HCT116 (cell line): Measurements from ENCODE around the gene RPL41. TPM values are rescaled to one million over a fixed set of nuclear protein-coding genes. Genes with fewer than 3 reads are reported as not detected.

ENCODE experiments used
- ATAC-seq: fragments of 200-7000 bp; cut with Tn5 transposase; 2 replicates; pipeline ENCODE4 v1.9.1; 2020; ENCODE audit warnings: mild to moderate bottlenecking, moderate library complexity
- BruUV-seq: library from RNA; stranded (reverse); fragments of 400-500 nt; replicated peaks from 2 replicates; lab custom pipeline; 2021; lab: Mats Ljungman, UMichigan
- CTCF ChIA-PET: fragments of 300-600 bp; sonication (Branson Sonifier 250); formaldehyde crosslinking; loops from one replicate; lab custom pipeline; 2021; ENCODE audit warnings: antibody characterized with exemption; lab: Charles Lee
- POLR2A ChIA-PET: fragments of 300-600, 350-600 bp; sonication (Branson Sonifier 250); formaldehyde crosslinking; loops from one replicate; lab custom pipeline; 2021; ENCODE audit warnings: antibody characterized with exemption; lab: Charles Lee
- RAD21 ChIA-PET, 2 experiments: fragments of 300-600 bp; sonication (Branson Sonifier 250); formaldehyde crosslinking; loops; one replicate each; lab custom pipeline; 2023; ENCODE audit warnings: low total read pairs in 2 of 2; ENCODE audit not compliant: uncharacterized antibody in 2 of 2, unreplicated experiment in 2 of 2, low non-redundant PET in 1 of 2; lab: Charles Lee
- DNase-seq: peaks from one replicate; pipeline ENCODE4 v3.0.0-alpha.2; 2010; ENCODE audit warnings: low read depth, low spot score
- H2AFZ ChIP-seq: fragments of 200-600 bp; shearing (Covaris generic), sonication (generic); 2 replicates; pipeline ENCODE4 v1.6.1; 2017; ENCODE audit warnings: low read depth, mixed run types, mixed read lengths, antibody characterized with exemption, low read length; ENCODE audit not compliant: poor library complexity, severe bottlenecking
- H3K27ac ChIP-seq: 2 replicates; pipeline ENCODE4 v1.5.1; 2012; ENCODE audit warnings: low read depth, low read length
- H3K27me3 ChIP-seq: fragments of 200-600 bp; sonication (generic); 2 replicates; pipeline ENCODE4 v1.6.1; 2016; ENCODE audit warnings: mixed run types, low read length, mixed read lengths; ENCODE audit not compliant: insufficient read depth
- H3K36me3 ChIP-seq, 2 experiments: fragments of 200-500 bp in 1 of 2; fragments of 200-600 bp in 1 of 2; sonication (Bioruptor generic) in 1 of 2; sonication (generic) in 1 of 2; 2 replicates each; pipeline versions ENCODE4 v1.5.1 to v1.6.1; 2014 to 2016; ENCODE audit warnings: low read length in 2 of 2, inconsistent platforms in 1 of 2, mixed read lengths in 1 of 2, mixed run types in 1 of 2; ENCODE audit not compliant: insufficient read depth in 2 of 2, control insufficient read depth in 1 of 2
- H3K4me1 ChIP-seq, 2 experiments: fragments of 200-600 bp in 1 of 2; sonication (generic) in 1 of 2; 2 replicates each; pipeline versions ENCODE4 v1.5.1 to v1.6.1; 2012 to 2017; ENCODE audit warnings: low read length in 2 of 2, inconsistent platforms in 1 of 2, mild to moderate bottlenecking in 1 of 2, mixed read lengths in 1 of 2, mixed run types in 1 of 2, moderate library complexity in 1 of 2; ENCODE audit not compliant: insufficient read depth in 2 of 2, control insufficient read depth in 1 of 2
- H3K4me2 ChIP-seq: fragments of 200-600 bp; sonication (generic); 2 replicates; pipeline ENCODE4 v1.6.1; 2017; ENCODE audit warnings: mixed run types, low read length, mixed read lengths
- H3K4me3 ChIP-seq, 2 experiments: fragments of 200-600 bp in 1 of 2; sonication (generic) in 1 of 2; replicated peaks in 1 of 2; 2 replicates each; pipeline ENCODE4 v1.5.1; 2011 to 2016; ENCODE audit warnings: low read length in 2 of 2, control low read depth in 1 of 2, low read depth in 1 of 2, mild to moderate bottlenecking in 1 of 2, mixed read lengths in 1 of 2, mixed run types in 1 of 2
- H3K79me2 ChIP-seq: fragments of 200-600 bp; sonication (generic); 2 replicates; pipeline ENCODE4 v1.6.1; 2017; ENCODE audit warnings: mild to moderate bottlenecking, mixed run types, low read length, moderate library complexity, mixed read lengths; ENCODE audit not compliant: insufficient read depth
- H3K9ac ChIP-seq: fragments of 200-600 bp; sonication (generic); 2 replicates; pipeline ENCODE4 v1.6.1; 2016; ENCODE audit warnings: low read length, mixed read lengths
- H3K9me2 ChIP-seq: fragments of 200-600 bp; sonication (generic), shearing (Covaris generic); 2 replicates; pipeline ENCODE4 v1.6.1; 2017; ENCODE audit warnings: mixed run types, mild to moderate bottlenecking, moderate library complexity; ENCODE audit not compliant: insufficient read depth
- H3K9me3 ChIP-seq, 2 experiments: fragments of 200-500 bp in 1 of 2; fragments of 200-600 bp in 1 of 2; sonication (Bioruptor generic) in 1 of 2; sonication (generic) in 1 of 2; 2 replicates each; pipeline ENCODE4 v1.6.1; 2014 to 2017; ENCODE audit warnings: low read length in 2 of 2, mixed read lengths in 2 of 2, inconsistent platforms in 1 of 2, low read depth in 1 of 2, mild to moderate bottlenecking in 1 of 2, mixed run types in 1 of 2, moderate library complexity in 1 of 2; ENCODE audit not compliant: control insufficient read depth in 1 of 2, insufficient read depth in 1 of 2
- H4K20me1 ChIP-seq: fragments of 200-600 bp; sonication (generic), shearing (Covaris generic); 2 replicates; pipeline ENCODE4 v1.6.1; 2017; ENCODE audit warnings: mixed run types, mild to moderate bottlenecking, moderate library complexity; ENCODE audit not compliant: insufficient read depth
- ELF1 ChIP-seq: IDR thresholded peaks from 2 replicates; pipeline ENCODE4 v1.6.1; 2012; ENCODE audit warnings: low read depth, borderline replicate concordance
- POLR2AphosphoS5 ChIP-seq: IDR thresholded peaks from 2 replicates; pipeline ENCODE4 v1.6.1; 2011; ENCODE audit warnings: mild to moderate bottlenecking, low read depth, low read length, moderate library complexity
- TCF7L2 ChIP-seq: IDR thresholded peaks from 2 replicates; pipeline ENCODE4 v1.7.0; 2011; ENCODE audit warnings: borderline replicate concordance, inconsistent platforms; ENCODE audit not compliant: insufficient read depth, insufficient read length; ENCODE audit errors: extremely low read depth
- YY1 ChIP-seq: IDR thresholded peaks from 2 replicates; pipeline ENCODE4 v1.6.1; 2011; ENCODE audit warnings: low read length, low read depth, moderate library complexity, mild to moderate bottlenecking; ENCODE audit not compliant: insufficient replicate concordance; ENCODE audit errors: extremely low read depth
- intact Hi-C: fragments of 100-400 bp; cut with micrococcal nuclease; formaldehyde crosslinking; loops from 2 replicates; pipeline ENCODE4 v1.10.0; 2022
- total RNA-seq: library from RNA; stranded (reverse); gene quantifications from one replicate; pipeline ENCODE4 v1.2.1, GENCODE V29; 2021; ENCODE audit not compliant: unreplicated experiment
- TF ChIP-seq, protein P1 (sequence below): IDR thresholded peaks from 2 replicates; pipeline ENCODE4 v1.6.1; 2011; ENCODE audit warnings: mild to moderate bottlenecking, low read length, moderate library complexity; ENCODE audit not compliant: insufficient replicate concordance; ENCODE audit errors: extremely low read depth
- TF ChIP-seq, protein P2 (sequence below), 3 experiments: fragments of 200-600 bp in 1 of 3; sonication (generic) in 1 of 3; IDR thresholded peaks in 2 of 3; conservative IDR thresholded peaks in 1 of 3; 2 replicates each; pipeline ENCODE4 v1.5.1; 2012 to 2017; ENCODE audit warnings: low read depth in 2 of 3, low read length in 2 of 3, antibody characterized with exemption in 1 of 3, borderline replicate concordance in 1 of 3, control low read depth in 1 of 3, mild to moderate bottlenecking in 1 of 3, mixed read lengths in 1 of 3, mixed run types in 1 of 3, moderate library complexity in 1 of 3; ENCODE audit not compliant: insufficient read depth in 1 of 3

Gene RPL41
- total RNA-seq, 1 experiment from 2014 or later = 4,327 TPM

DNA sequence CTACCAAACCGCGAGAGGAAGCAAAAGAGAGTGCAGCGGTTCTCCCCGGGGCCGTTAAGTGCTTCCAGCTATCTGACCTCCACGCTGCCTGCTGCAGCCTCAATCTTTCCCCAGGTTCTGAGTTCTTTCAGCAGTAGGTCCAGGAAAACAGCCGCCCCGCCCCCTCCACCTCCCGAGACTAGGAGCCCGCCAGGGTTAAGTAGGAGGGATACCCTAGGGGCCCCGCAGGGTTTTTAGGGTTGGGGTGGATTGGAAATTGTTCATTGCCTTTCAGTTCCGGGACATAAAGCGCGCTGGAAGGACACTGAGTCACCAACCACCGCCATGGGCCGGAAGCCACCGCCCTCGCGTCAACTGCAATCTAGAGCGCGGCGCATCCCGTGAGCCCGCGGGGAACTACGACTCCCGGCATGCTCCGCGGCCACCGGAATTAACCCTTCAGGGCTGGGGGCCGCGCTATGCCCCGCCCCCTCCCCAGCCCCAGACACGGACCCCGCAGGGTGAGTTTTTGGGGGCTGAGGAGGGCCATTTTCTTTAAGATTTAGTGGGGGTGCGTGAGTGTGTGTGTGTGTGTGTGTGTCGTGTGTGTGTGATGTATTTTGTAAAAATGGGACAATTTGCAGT is 35.8 kb downstream of the RPL41 start, which contains the start of gene MYL6B:
Gene MYL6B (plus strand): TSS at position 456 of the 624 bp plus-strand sequence. CDS start 1,332 bp downstream, outside the sequence.
- CTCF ChIA-PET = interaction anchor here (1.0 to 1.4 kb wide), 3 partner anchors 10 to 34 kb away, joined by 3 to 7 read pairs (median 6); partner anchors contain the start of genes ESYT1 and ZC3H10
- intact Hi-C loops = loop anchor here (2.0 kb wide), 1 partner anchor 23 kb away; the partner anchor contains the start of gene ESYT1
- Histone ChIP-seq H3K9me2 (no peaks in the 10 kb centered on the region), H3K4me2 (peak within 1 kb of the TSS; percentile 81), H3K9ac (peak within 1 kb of the TSS; percentile 80), H3K4me1 (peaks cover 15 to 24% of the 10 kb centered on the region in 2 experiments)
- POLR2A ChIA-PET = interaction anchor here (1.0 to 1.9 kb wide), 4 partner anchors 24 to 48 kb away, joined by 3 to 18 read pairs (median 4); partner anchors contain the start of genes ESYT1, PA2G4 and SMARCC2
- no peak for TF ChIP-seq TCF7L2
- no peak for TF ChIP-seq ELF1
- TF ChIP-seq POLR2AphosphoS5 = peak; percentile 81
- TF ChIP-seq, protein P1, sequence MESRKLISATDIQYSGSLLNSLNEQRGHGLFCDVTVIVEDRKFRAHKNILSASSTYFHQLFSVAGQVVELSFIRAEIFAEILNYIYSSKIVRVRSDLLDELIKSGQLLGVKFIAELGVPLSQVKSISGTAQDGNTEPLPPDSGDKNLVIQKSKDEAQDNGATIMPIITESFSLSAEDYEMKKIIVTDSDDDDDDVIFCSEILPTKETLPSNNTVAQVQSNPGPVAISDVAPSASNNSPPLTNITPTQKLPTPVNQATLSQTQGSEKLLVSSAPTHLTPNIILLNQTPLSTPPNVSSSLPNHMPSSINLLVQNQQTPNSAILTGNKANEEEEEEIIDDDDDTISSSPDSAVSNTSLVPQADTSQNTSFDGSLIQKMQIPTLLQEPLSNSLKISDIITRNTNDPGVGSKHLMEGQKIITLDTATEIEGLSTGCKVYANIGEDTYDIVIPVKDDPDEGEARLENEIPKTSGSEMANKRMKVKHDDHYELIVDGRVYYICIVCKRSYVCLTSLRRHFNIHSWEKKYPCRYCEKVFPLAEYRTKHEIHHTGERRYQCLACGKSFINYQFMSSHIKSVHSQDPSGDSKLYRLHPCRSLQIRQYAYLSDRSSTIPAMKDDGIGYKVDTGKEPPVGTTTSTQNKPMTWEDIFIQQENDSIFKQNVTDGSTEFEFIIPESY = peak; percentile 63
- TF ChIP-seq, protein P2, sequence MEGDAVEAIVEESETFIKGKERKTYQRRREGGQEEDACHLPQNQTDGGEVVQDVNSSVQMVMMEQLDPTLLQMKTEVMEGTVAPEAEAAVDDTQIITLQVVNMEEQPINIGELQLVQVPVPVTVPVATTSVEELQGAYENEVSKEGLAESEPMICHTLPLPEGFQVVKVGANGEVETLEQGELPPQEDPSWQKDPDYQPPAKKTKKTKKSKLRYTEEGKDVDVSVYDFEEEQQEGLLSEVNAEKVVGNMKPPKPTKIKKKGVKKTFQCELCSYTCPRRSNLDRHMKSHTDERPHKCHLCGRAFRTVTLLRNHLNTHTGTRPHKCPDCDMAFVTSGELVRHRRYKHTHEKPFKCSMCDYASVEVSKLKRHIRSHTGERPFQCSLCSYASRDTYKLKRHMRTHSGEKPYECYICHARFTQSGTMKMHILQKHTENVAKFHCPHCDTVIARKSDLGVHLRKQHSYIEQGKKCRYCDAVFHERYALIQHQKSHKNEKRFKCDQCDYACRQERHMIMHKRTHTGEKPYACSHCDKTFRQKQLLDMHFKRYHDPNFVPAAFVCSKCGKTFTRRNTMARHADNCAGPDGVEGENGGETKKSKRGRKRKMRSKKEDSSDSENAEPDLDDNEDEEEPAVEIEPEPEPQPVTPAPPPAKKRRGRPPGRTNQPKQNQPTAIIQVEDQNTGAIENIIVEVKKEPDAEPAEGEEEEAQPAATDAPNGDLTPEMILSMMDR (IDR thresholded peaks at IDR 0.05 in 2 of 3, conservative IDR thresholded peaks at IDR 0.05 in 1 of 3; ENCODE audit: borderline replicate concordance in 1 of 3, insufficient read depth in 1 of 3, low read depth in 2 of 3, low read length in 2 of 3) = no peak
- TF ChIP-seq YY1 = peak; percentile 87
- TF ChIP-seq, all 23 proteins: peak for 3
- H3K4me3 ChIP-seq = peak within 1 kb of the TSS; percentile 68 to 71
- peak within 1 kb of the TSS; percentile 91 for H3K27ac ChIP-seq
- no peaks in the 10 kb centered on the region for H3K9me3 ChIP-seq
- no TSS peak for BruUV-seq
- RAD21 ChIA-PET = interaction anchor here in 1 of 2 experiments (1.3 kb wide), 1 partner anchor 24 kb away, joined by 3 read pairs; the partner anchor contains the start of gene ESYT1
- ATAC-seq = peak; percentile 86
- peak; percentile 81 for DNase-seq
- no peaks in the 10 kb centered on the region; the same call in 1 of the 2 replicates for H3K79me2 ChIP-seq
- no peak within 1 kb of the TSS for H2AFZ ChIP-seq
- no peaks in the 10 kb centered on the region; a peak in 1 of 4 replicates for H3K36me3 ChIP-seq
- H3K27me3 ChIP-seq = no peaks in the 10 kb centered on the region
- no peaks in the 10 kb centered on the region for H4K20me1 ChIP-seq
